Sigmoid colon (tissue), 7 donors: ENCODE measurements around the gene PJA2. TPM values are rescaled to one million over a fixed set of nuclear protein-coding genes. Genes with fewer than 3 reads are reported as not detected.

Experiments
- DNase-seq: peaks from one replicate; pipeline ENCODE4 v3.0.0-alpha.2; 2019
- H3K27ac ChIP-seq, 4 donors: fragments of 200-600 bp; sonication (generic); one replicate each; pipeline ENCODE4 v1.5.1; 2016 to 2019; ENCODE audit warnings: mild to moderate bottlenecking in 1 of 4
- H3K27me3 ChIP-seq, 3 donors: fragments of 200-600 bp; sonication (generic); one replicate each; pipeline ENCODE4 v1.5.1; 2019; ENCODE audit warnings: mild to moderate bottlenecking in 1 of 3
- H3K36me3 ChIP-seq, 4 donors: fragments of 200-600 bp; sonication (generic); one replicate each; pipeline ENCODE4 v1.5.1; 2016 to 2019
- H3K4me1 ChIP-seq, 4 donors: fragments of 200-600 bp; sonication (generic); one replicate each; pipeline ENCODE4 v1.5.1; 2017 to 2019
- H3K4me3 ChIP-seq, 4 donors: fragments of 200-600 bp; sonication (generic); one replicate each; pipeline ENCODE4 v1.5.1; 2017 to 2019; ENCODE audit warnings: mild to moderate bottlenecking in 2 of 4, moderate library complexity in 1 of 4
- H3K9me3 ChIP-seq, 4 donors: fragments of 200-600 bp in 3 of 4; sonication (generic) in 3 of 4; one replicate each; pipeline versions ENCODE4 v1.5.1 to v1.6.1; 2013 to 2019
- CTCF ChIP-seq, 4 experiments: fragments of 450-650 bp in 3 of 4; fragments of 200-600 bp in 1 of 4; IDR thresholded peaks; one replicate each; pipeline ENCODE4 v1.5.1; 2016 to 2019; ENCODE audit warnings: antibody characterized with exemption in 4 of 4, mild to moderate bottlenecking in 3 of 4, moderate library complexity in 2 of 4
- EP300 ChIP-seq, 4 donors: sonication (generic); formaldehyde crosslinking; IDR thresholded peaks; one replicate each; pipeline ENCODE4 v1.6.1; 2017; ENCODE audit warnings: antibody characterized with exemption in 4 of 4
- POLR2A ChIP-seq, 2 donors: fragments of 450-650 bp; IDR thresholded peaks; one replicate each; pipeline ENCODE4 v1.6.1; 2016; ENCODE audit warnings: antibody characterized with exemption in 2 of 2, mild to moderate bottlenecking in 2 of 2, moderate library complexity in 2 of 2
- POLR2AphosphoS5 ChIP-seq, 4 donors: sonication (generic); formaldehyde crosslinking; IDR thresholded peaks; one replicate each; pipeline ENCODE4 v1.6.1; 2017; ENCODE audit warnings: antibody characterized with exemption in 4 of 4
- whole genome bisulfite sequencing, 2 donors: extraction: QIAGEN DNeasy Blood & Tissue Kit; methylation state at CpG; one replicate each; pipeline ENCODE4 v1.1.7; 2013; 5-methylcytosine and 5-hydroxymethylcytosine counted together
- intact Hi-C: fragments of 100-400 bp; cut with DNase I; formaldehyde crosslinking; loops from one replicate; pipeline ENCODE4 v1.15.1; 2023
- polyA plus RNA-seq, 3 donors: library from polyadenylated mRNA; stranded (reverse); fragments of 200-250 nt; gene quantifications; one replicate each; pipeline ENCODE4 v1.2.3, GENCODE V29; 2013
- total RNA-seq, 4 donors: library from RNA; depleted of rRNA; stranded (reverse); fragments of >200 nt; gene quantifications; one replicate each; pipeline ENCODE4 v1.1.0, GENCODE V29; 2016
- donor health status: healthy with polysubstance abuse.
- donor health status: Bipolar disorder and iron deficiency.
- donor health status: healthy.

The PJA2 gene
- total and polyA plus RNA-seq, 7 donors, result 35.4 to 213 (median 163) TPM

DNA sequence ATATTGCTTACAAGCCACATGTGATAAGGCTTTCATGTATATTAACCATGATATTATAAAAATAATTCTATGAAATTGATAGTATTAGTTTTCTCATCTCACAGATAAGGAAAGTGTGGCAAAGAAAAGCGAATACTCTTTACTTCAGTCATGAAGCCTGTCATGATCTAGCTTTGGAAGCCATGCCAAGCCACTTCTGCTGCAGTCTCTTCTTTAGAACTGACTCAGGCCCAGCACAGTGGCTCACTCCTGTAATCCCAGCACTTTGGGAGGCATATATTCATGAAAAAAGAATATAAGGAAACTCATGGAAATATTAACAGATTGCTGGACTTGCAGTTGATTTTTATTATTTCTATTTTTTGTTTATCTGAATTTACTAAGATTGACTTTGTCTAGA, 42.9 kb upstream of the PJA2 start:
- Histone ChIP-seq H3K9me3 (peaks cover 0 to 5% (median 0%) of the 10 kb centered on the region in 4 donors), H3K36me3 (no peaks in the 10 kb centered on the region), H3K27ac (no peak overlapping the region), H3K4me1 (peaks cover 0 to 24% (median 20%) of the 10 kb centered on the region in 4 donors), H3K27me3 (no peaks in the 10 kb centered on the region), H3K4me3 (no peak overlapping the region)
- DNase-seq, result no peak
- TF ChIP-seq EP300 (IDR thresholded peaks at IDR 0.05) (no peak), POLR2AphosphoS5 (IDR thresholded peaks at IDR 0.05) (no peak), POLR2A (IDR thresholded peaks at IDR 0.05) (no peak), CTCF (IDR thresholded peaks at IDR 0.05) (no peak)
- intact Hi-C loops, result no loop called here
- 95 to 97% methylated on average over 1 of the region's 1 CpG for WGBS, 2 donors

GRCh38 chr5:109451146-109451545, 41.4 kb upstream of the PJA2 start:
- no peak for DNase-seq
- H3K36me3 ChIP-seq, result no peaks in the 10 kb centered on the region
- WGBS, 2 donors, result 17 to 52% methylated on average over 1 of the region's 1 CpG
- no peak overlapping the region for H3K4me3 ChIP-seq
- H3K27me3 ChIP-seq, result no peaks in the 10 kb centered on the region
- peaks cover 0 to 21% (median 20%) of the 10 kb centered on the region in 4 donors for H3K4me1 ChIP-seq
- H3K9me3 ChIP-seq, result no peaks in the 10 kb centered on the region
- TF ChIP-seq CTCF (IDR thresholded peaks at IDR 0.05), result no peak
- TF ChIP-seq POLR2A (IDR thresholded peaks at IDR 0.05), result no peak
- no peak for TF ChIP-seq EP300 (IDR thresholded peaks at IDR 0.05)
- no peak for TF ChIP-seq POLR2AphosphoS5 (IDR thresholded peaks at IDR 0.05)
- intact Hi-C loops, result no loop called here
- no peak overlapping the region for H3K27ac ChIP-seq

DNA sequence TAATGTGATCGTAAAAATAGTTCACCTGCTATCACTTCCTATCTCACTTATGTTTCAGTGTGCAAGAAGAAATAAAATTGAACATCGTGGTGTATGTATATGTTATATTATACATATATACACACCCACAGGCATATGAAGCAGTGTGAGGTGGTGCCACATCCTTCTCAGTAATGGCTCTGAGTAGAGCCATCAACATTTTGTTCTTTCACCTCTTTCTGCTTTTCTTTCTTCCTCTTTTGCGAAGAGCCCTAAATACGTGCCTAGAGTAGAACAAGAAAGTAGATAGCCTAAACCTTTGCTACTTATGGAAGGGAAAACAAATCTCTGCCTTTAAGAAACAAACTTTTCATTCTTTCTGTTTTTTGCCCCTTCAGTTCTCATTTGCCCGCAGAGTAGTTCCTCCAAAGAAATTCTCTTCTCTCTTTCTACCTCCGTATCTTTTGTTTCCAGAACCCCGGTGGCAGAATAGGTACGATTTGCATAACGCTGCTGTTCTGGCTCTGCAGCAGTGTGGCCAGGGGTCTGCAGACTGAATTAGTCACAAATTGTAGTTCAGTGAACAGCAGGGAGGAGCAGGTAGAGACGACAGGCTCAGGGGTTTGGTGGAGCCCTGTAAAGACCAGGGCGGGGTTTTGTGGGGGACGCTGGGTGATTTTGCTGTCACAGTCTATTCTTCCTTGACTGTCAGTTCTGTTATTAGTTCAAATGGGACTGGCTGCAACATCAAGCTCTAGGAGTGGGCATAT, 40.5 kb upstream of the PJA2 start:
- Histone ChIP-seq H3K27ac (no peak overlapping the region), H3K27me3 (no peaks in the 10 kb centered on the region), H3K36me3 (no peaks in the 10 kb centered on the region), H3K9me3 (no peaks in the 10 kb centered on the region), H3K4me3 (no peak overlapping the region), H3K4me1 (peaks cover 0 to 13% (median 12%) of the 10 kb centered on the region in 4 donors)
- WGBS, 2 donors, result 61 to 63% methylated on average over 12 of the region's 12 CpGs
- intact Hi-C loops, result no loop called here
- TF ChIP-seq EP300 (IDR thresholded peaks at IDR 0.05), result no peak
- TF ChIP-seq CTCF (IDR thresholded peaks at IDR 0.05), result no peak
- no peak for TF ChIP-seq POLR2A (IDR thresholded peaks at IDR 0.05)
- TF ChIP-seq POLR2AphosphoS5 (IDR thresholded peaks at IDR 0.05), result no peak
- DNase-seq, result no peak

DNA sequence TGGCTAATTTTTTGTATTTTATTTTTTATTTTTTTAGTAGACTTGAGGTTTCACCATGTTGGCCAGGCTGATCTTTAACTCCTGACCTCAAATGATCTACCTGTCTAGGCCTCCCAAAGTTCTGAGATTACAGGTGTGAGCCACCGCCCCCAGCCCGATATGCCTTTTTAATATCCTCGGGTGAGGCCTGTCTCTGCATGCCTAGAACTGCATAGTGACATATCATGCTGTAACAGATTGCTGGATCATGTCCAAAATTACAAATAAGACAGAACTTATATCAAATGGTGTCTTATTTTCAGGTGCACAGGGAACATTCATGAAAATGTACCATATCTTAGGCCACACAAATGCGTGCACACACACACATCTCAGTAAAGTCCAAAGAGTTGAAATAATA, 39.1 kb upstream of the PJA2 start:
- Histone ChIP-seq H3K9me3 (no peaks in the 10 kb centered on the region), H3K27me3 (no peaks in the 10 kb centered on the region), H3K4me1 (no peaks in the 10 kb centered on the region), H3K27ac (no peak overlapping the region), H3K4me3 (no peak overlapping the region), H3K36me3 (no peaks in the 10 kb centered on the region)
- 84 to 95% methylated on average over 4 of the region's 4 CpGs for WGBS, 2 donors
- no peak for TF ChIP-seq CTCF (IDR thresholded peaks at IDR 0.05)
- no peak for TF ChIP-seq POLR2A (IDR thresholded peaks at IDR 0.05)
- TF ChIP-seq POLR2AphosphoS5 (IDR thresholded peaks at IDR 0.05), result no peak
- TF ChIP-seq EP300 (IDR thresholded peaks at IDR 0.05), result no peak
- DNase-seq, result no peak
- intact Hi-C loops, result no loop called here

DNA sequence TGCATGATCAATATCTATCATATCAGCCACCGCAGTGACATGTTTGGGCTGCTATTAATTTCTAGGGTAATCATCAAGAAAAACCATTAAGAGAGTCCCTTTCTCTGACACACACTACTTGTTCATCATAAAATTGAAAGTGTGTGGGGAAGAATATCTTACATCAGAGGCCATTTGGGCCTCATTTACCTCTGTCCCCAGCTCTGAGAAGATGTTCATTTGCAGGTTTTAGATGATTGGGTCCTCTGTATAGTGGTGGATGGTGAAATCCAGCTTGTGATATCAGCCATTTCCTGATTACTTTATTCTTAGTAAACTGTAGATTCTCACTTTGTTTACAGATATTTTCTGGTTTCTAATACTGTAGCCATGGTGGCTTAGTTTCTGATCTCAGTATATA, 29.8 kb upstream of the PJA2 start:
- Histone ChIP-seq H3K4me1 (no peaks in the 10 kb centered on the region), H3K4me3 (no peak overlapping the region), H3K36me3 (no peaks in the 10 kb centered on the region), H3K27ac (no peak overlapping the region), H3K9me3 (no peaks in the 10 kb centered on the region), H3K27me3 (no peaks in the 10 kb centered on the region)
- no peak for DNase-seq
- TF ChIP-seq POLR2AphosphoS5 (IDR thresholded peaks at IDR 0.05) (no peak), CTCF (IDR thresholded peaks at IDR 0.05) (no peak), POLR2A (IDR thresholded peaks at IDR 0.05) (no peak), EP300 (IDR thresholded peaks at IDR 0.05) (no peak)
- 89 to 92% methylated on average over 1 of the region's 1 CpG for WGBS, 2 donors
- intact Hi-C loops, result no loop called here
